ENCODE data around the gene SLC25A34. TPM values are rescaled to one million over a fixed set of nuclear protein-coding genes. Genes with fewer than 3 reads are reported as not detected.
A peak's percentile ranks its signal among the peaks of the same experiment; 100 is the strongest.

The SLC25A34 gene
- total RNA-seq, 4 donors from 2014 or later: 12.9 to 73.3 (median 36.2) TPM

GRCh38 chr1:15764269-15764764 is 28.3 kb downstream of the SLC25A34 start:
- in situ Hi-C loops (cut with MboI; ENCODE audit: low pct_ligation_motif_present in 1 of 4, low pct_unique_long_range_greater_than_20kb in 1 of 4, low sequenced_read_pairs in 3 of 4) (no loop called here), intact Hi-C loops (cut with DNase I; ENCODE audit: low total_unique reads) (no loop called here)
- Histone ChIP-seq H3K36me3 (peaks cover 0 to 15% (median 5%) of the 10 kb centered on the region in 4 donors), H3K4me1 (peaks cover 13 to 57% (median 32%) of the 10 kb centered on the region in 4 donors), H3K27me3 (peaks cover 4% of the 10 kb centered on the region), H3K27ac (peak overlapping the region; percentile 80 to 83 (median 82)), H3K9me3 (no peaks in the 10 kb centered on the region), H3K4me3 (no peak overlapping the region)
- DNase-seq: peak; percentile 88
- TF ChIP-seq POLR2AphosphoS5 (IDR thresholded peaks at IDR 0.05): peak; percentile 24 to 81 (median 68)
- no peak for TF ChIP-seq CTCF (IDR thresholded peaks at IDR 0.05)
- 43 to 60% methylated on average over 3 to 7 of the region's 10 CpGs for WGBS, 2 donors (ENCODE audit: low coverage in 1 of 2)

GRCh38 chr1:15764890-15765289 is 28.8 kb downstream of the SLC25A34 start:
- peaks cover 0 to 17% (median 7%) of the 10 kb centered on the region in 4 donors for H3K36me3 ChIP-seq
- DNase-seq: no peak
- no peak overlapping the region for H3K4me3 ChIP-seq

GRCh38 chr1:15765495-15766194 is 29.6 kb downstream of the SLC25A34 start:
- H3K27ac ChIP-seq: peak overlapping the region in 3 of 4 donors; percentile 80 to 83 (median 83)
- no peaks in the 10 kb centered on the region for H3K27me3 ChIP-seq
- intact Hi-C loops (cut with DNase I; ENCODE audit: low total_unique reads): no loop called here
- H3K4me3 ChIP-seq: no peak overlapping the region
- H3K36me3 ChIP-seq: peaks cover 0 to 23% (median 8%) of the 10 kb centered on the region in 4 donors
- TF ChIP-seq POLR2AphosphoS5 (IDR thresholded peaks at IDR 0.05): no peak
- no peak for TF ChIP-seq EP300 (IDR thresholded peaks at IDR 0.05; ENCODE audit: low read depth)
- TF ChIP-seq POLR2A (IDR thresholded peaks at IDR 0.05): no peak
- no peak for TF ChIP-seq CTCF (IDR thresholded peaks at IDR 0.05)
- H3K4me1 ChIP-seq: peaks cover 13 to 44% (median 24%) of the 10 kb centered on the region in 4 donors
- 80% methylated on average over 20 of the region's 20 CpGs; no CpG with 5 or more reads in 1 of the 2 donors for WGBS, 2 donors (ENCODE audit: low coverage in 1 of 2)
- in situ Hi-C loops (cut with MboI; ENCODE audit: low pct_ligation_motif_present in 1 of 4, low pct_unique_long_range_greater_than_20kb in 1 of 4, low sequenced_read_pairs in 3 of 4): no loop called here
- H3K9me3 ChIP-seq: no peaks in the 10 kb centered on the region
- DNase-seq: no peak

More at GRCh38 chr1:15764890-15765289, 28.8 kb downstream of the SLC25A34 start:
- no peaks in the 10 kb centered on the region for H3K27me3 ChIP-seq
- H3K9me3 ChIP-seq: no peaks in the 10 kb centered on the region
- peak overlapping the region; percentile 80 to 83 (median 82) for H3K27ac ChIP-seq
- TF ChIP-seq POLR2AphosphoS5 (IDR thresholded peaks at IDR 0.05): no peak
- TF ChIP-seq POLR2A (IDR thresholded peaks at IDR 0.05): no peak
- no peak for TF ChIP-seq CTCF (IDR thresholded peaks at IDR 0.05)
- TF ChIP-seq EP300 (IDR thresholded peaks at IDR 0.05; ENCODE audit: low read depth): no peak
- peaks cover 13 to 51% (median 27%) of the 10 kb centered on the region in 4 donors for H3K4me1 ChIP-seq
- in situ Hi-C loops (cut with MboI; ENCODE audit: low pct_ligation_motif_present in 1 of 4, low pct_unique_long_range_greater_than_20kb in 1 of 4, low sequenced_read_pairs in 3 of 4): no loop called here
- intact Hi-C loops (cut with DNase I; ENCODE audit: low total_unique reads): no loop called here
- 67 to 71% methylated on average over 1 to 15 of the region's 15 CpGs for WGBS, 2 donors (ENCODE audit: low coverage in 1 of 2)

- Histone ChIP-seq H3K27ac (no peak overlapping the region), H3K4me3 (no peak overlapping the region), H3K27me3 (no peaks in the 10 kb centered on the region), H3K9me3 (no peaks in the 10 kb centered on the region), H3K4me1 (peaks cover 10 to 26% (median 19%) of the 10 kb centered on the region in 4 donors), H3K36me3 (peaks cover 0 to 32% (median 16%) of the 10 kb centered on the region in 4 donors)
- no peak for DNase-seq
- WGBS, 2 donors (ENCODE audit: low coverage in 1 of 2): 89% methylated on average over 5 of the region's 5 CpGs; no CpG with 5 or more reads in 1 of the 2 donors
- intact Hi-C loops (cut with DNase I; ENCODE audit: low total_unique reads) (no loop called here), in situ Hi-C loops (cut with MboI; ENCODE audit: low pct_ligation_motif_present in 1 of 4, low pct_unique_long_range_greater_than_20kb in 1 of 4, low sequenced_read_pairs in 3 of 4) (no loop called here)
- TF ChIP-seq POLR2A (IDR thresholded peaks at IDR 0.05) (no peak), EP300 (IDR thresholded peaks at IDR 0.05; ENCODE audit: low read depth) (no peak), CTCF (IDR thresholded peaks at IDR 0.05) (no peak)
These were observed 31.9 kb downstream of the SLC25A34 start for GRCh38 chr1:15767941-15768340.
